Sigmoid colon (tissue), 7 donors: ENCODE measurements around the gene TTC3. TPM values are rescaled to one million over a fixed set of nuclear protein-coding genes. Genes with fewer than 3 reads are reported as not detected.

Experiments used
- DNase-seq: peaks from one replicate; pipeline ENCODE4 v3.0.0-alpha.2; 2019
- H3K27ac ChIP-seq, 4 donors: fragments of 200-600 bp; sonication (generic); one replicate each; pipeline ENCODE4 v1.5.1; 2016 to 2019; ENCODE audit warnings: mild to moderate bottlenecking in 1 of 4
- H3K27me3 ChIP-seq, 3 donors: fragments of 200-600 bp; sonication (generic); one replicate each; pipeline ENCODE4 v1.5.1; 2019; ENCODE audit warnings: mild to moderate bottlenecking in 1 of 3
- H3K36me3 ChIP-seq, 4 donors: fragments of 200-600 bp; sonication (generic); one replicate each; pipeline ENCODE4 v1.5.1; 2016 to 2019
- H3K4me1 ChIP-seq, 4 donors: fragments of 200-600 bp; sonication (generic); one replicate each; pipeline ENCODE4 v1.5.1; 2017 to 2019
- H3K4me3 ChIP-seq, 4 donors: fragments of 200-600 bp; sonication (generic); one replicate each; pipeline ENCODE4 v1.5.1; 2017 to 2019; ENCODE audit warnings: mild to moderate bottlenecking in 2 of 4, moderate library complexity in 1 of 4
- H3K9me3 ChIP-seq, 4 donors: fragments of 200-600 bp in 3 of 4; sonication (generic) in 3 of 4; one replicate each; pipeline versions ENCODE4 v1.5.1 to v1.6.1; 2013 to 2019
- CTCF ChIP-seq, 4 experiments: fragments of 450-650 bp in 3 of 4; fragments of 200-600 bp in 1 of 4; IDR thresholded peaks; one replicate each; pipeline ENCODE4 v1.5.1; 2016 to 2019; ENCODE audit warnings: antibody characterized with exemption in 4 of 4, mild to moderate bottlenecking in 3 of 4, moderate library complexity in 2 of 4
- EP300 ChIP-seq, 4 donors: sonication (generic); formaldehyde crosslinking; IDR thresholded peaks; one replicate each; pipeline ENCODE4 v1.6.1; 2017; ENCODE audit warnings: antibody characterized with exemption in 4 of 4
- POLR2A ChIP-seq, 2 donors: fragments of 450-650 bp; IDR thresholded peaks; one replicate each; pipeline ENCODE4 v1.6.1; 2016; ENCODE audit warnings: antibody characterized with exemption in 2 of 2, mild to moderate bottlenecking in 2 of 2, moderate library complexity in 2 of 2
- POLR2AphosphoS5 ChIP-seq, 4 donors: sonication (generic); formaldehyde crosslinking; IDR thresholded peaks; one replicate each; pipeline ENCODE4 v1.6.1; 2017; ENCODE audit warnings: antibody characterized with exemption in 4 of 4
- WGBS, 2 donors: extraction: QIAGEN DNeasy Blood & Tissue Kit; methylation state at CpG; one replicate each; pipeline ENCODE4 v1.1.7; 2013; 5-methylcytosine and 5-hydroxymethylcytosine counted together
- intact Hi-C: fragments of 100-400 bp; cut with DNase I; formaldehyde crosslinking; loops from one replicate; pipeline ENCODE4 v1.15.1; 2023
- polyA plus RNA-seq, 3 donors: library from polyadenylated mRNA; stranded (reverse); fragments of 200-250 nt; gene quantifications; one replicate each; pipeline ENCODE4 v1.2.3, GENCODE V29; 2013
- total RNA-seq, 4 donors: library from RNA; depleted of rRNA; stranded (reverse); fragments of >200 nt; gene quantifications; one replicate each; pipeline ENCODE4 v1.1.0, GENCODE V29; 2016
- donor health status: healthy with polysubstance abuse.
- donor health status: Bipolar disorder and iron deficiency.
- donor health status: healthy.

The TTC3 gene
- total and polyA plus RNA-seq, 7 donors, result 22.2 to 151 (median 108) TPM

GRCh38 chr21:37153935-37154350, 80.9 kb downstream of the TTC3 start:
- DNase-seq, result peak; percentile 85
- peaks cover 0 to 56% (median 2%) of the 10 kb centered on the region in 4 donors for H3K36me3 ChIP-seq

GRCh38 chr21:37155186-37155585, 82.1 kb downstream of the TTC3 start:
- WGBS, 2 donors, result 50 to 58% methylated on average over 3 of the region's 3 CpGs
- no peak for TF ChIP-seq EP300 (IDR thresholded peaks at IDR 0.05)
- peaks cover 0 to 48% (median 2%) of the 10 kb centered on the region in 4 donors for H3K36me3 ChIP-seq
- no peak overlapping the region for H3K4me3 ChIP-seq
- DNase-seq, result no peak
- intact Hi-C loops, result loop anchor here (10.0 kb wide), 1 partner anchor 210 kb away; the partner anchor contains the start of gene DYRK1A
- H3K9me3 ChIP-seq, result no peaks in the 10 kb centered on the region
- H3K27ac ChIP-seq, result no peak overlapping the region
- peaks cover 0 to 23% (median 20%) of the 10 kb centered on the region in 4 donors for H3K4me1 ChIP-seq
- H3K27me3 ChIP-seq, result no peaks in the 10 kb centered on the region

More at GRCh38 chr21:37153935-37154350, 80.9 kb downstream of the TTC3 start:
- H3K27ac ChIP-seq, result peak overlapping the region in 3 of 4 donors; percentile 63 to 81 (median 71)
- TF ChIP-seq POLR2AphosphoS5 (IDR thresholded peaks at IDR 0.05), result peak in 3 of 4 donors; percentile 20 to 57 (median 40)
- no peak for TF ChIP-seq CTCF (IDR thresholded peaks at IDR 0.05)
- peaks cover 0 to 23% (median 20%) of the 10 kb centered on the region in 4 donors for H3K4me1 ChIP-seq
- WGBS, 2 donors, result 22 to 71% methylated on average over 9 of the region's 9 CpGs
- intact Hi-C loops, result loop anchor here (10.0 kb wide), 1 partner anchor 211 kb away; the partner anchor contains the start of gene DYRK1A
- no peaks in the 10 kb centered on the region for H3K27me3 ChIP-seq
- H3K9me3 ChIP-seq, result no peaks in the 10 kb centered on the region
- H3K4me3 ChIP-seq, result no peak overlapping the region

GRCh38 chr21:37157938-37158337, 84.9 kb downstream of the TTC3 start:
- Histone ChIP-seq H3K4me1 (peaks cover 0 to 19% (median 17%) of the 10 kb centered on the region in 4 donors), H3K27ac (no peak overlapping the region), H3K9me3 (no peaks in the 10 kb centered on the region), H3K4me3 (no peak overlapping the region), H3K27me3 (no peaks in the 10 kb centered on the region), H3K36me3 (peaks cover 0 to 44% (median 5%) of the 10 kb centered on the region in 4 donors)
- 34 to 71% methylated on average over 3 of the region's 3 CpGs for WGBS, 2 donors
- no peak for TF ChIP-seq POLR2AphosphoS5 (IDR thresholded peaks at IDR 0.05)
- TF ChIP-seq EP300 (IDR thresholded peaks at IDR 0.05), result no peak
- no peak for TF ChIP-seq CTCF (IDR thresholded peaks at IDR 0.05)
- no peak for TF ChIP-seq POLR2A (IDR thresholded peaks at IDR 0.05)
- no peak for DNase-seq
- intact Hi-C loops, result loop anchor here (10.0 kb wide), 1 partner anchor 207 kb away; the partner anchor contains the start of gene DYRK1A

- TF ChIP-seq POLR2A (IDR thresholded peaks at IDR 0.05) (no peak), EP300 (IDR thresholded peaks at IDR 0.05) (no peak), CTCF (IDR thresholded peaks at IDR 0.05) (no peak), POLR2AphosphoS5 (IDR thresholded peaks at IDR 0.05) (no peak)
- Histone ChIP-seq H3K4me1 (peaks cover 0 to 6% (median 5%) of the 10 kb centered on the region in 4 donors), H3K36me3 (peaks cover 0 to 55% (median 6%) of the 10 kb centered on the region in 4 donors), H3K4me3 (no peak overlapping the region), H3K27ac (peak overlapping the region in 1 of 4 donors; percentile 7), H3K27me3 (no peaks in the 10 kb centered on the region), H3K9me3 (no peaks in the 10 kb centered on the region)
- no peak for DNase-seq
- 46 to 66% methylated on average over 8 of the region's 8 CpGs for WGBS, 2 donors
- intact Hi-C loops, result loop anchor here (10.0 kb wide), 1 partner anchor 206 kb away; the partner anchor contains the start of gene DYRK1A
These were observed 86.2 kb downstream of the TTC3 start for GRCh38 chr21:37159053-37159776.

DNA sequence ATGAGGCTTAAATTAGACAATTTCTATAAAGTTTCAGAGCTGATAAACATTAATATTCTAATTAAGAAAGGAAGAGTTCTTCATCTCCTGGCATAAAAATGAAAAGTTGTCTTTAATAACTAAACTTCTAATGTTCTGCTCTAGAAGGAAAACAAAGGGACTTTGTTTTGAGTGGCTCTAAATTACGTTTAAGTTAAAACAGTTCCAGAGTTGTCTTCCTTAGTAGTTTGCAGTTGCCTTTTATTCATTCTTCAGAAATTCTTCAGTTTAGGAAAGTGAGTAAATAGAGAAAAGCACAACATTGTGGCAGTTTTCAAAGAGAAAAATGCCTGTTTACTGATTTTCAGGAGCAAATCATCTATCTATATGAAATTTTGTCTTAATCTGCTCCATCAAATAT, 86.9 kb downstream of the TTC3 start:
- no peak for TF ChIP-seq EP300 (IDR thresholded peaks at IDR 0.05)
- TF ChIP-seq POLR2AphosphoS5 (IDR thresholded peaks at IDR 0.05), result no peak
- no peak for TF ChIP-seq POLR2A (IDR thresholded peaks at IDR 0.05)
- TF ChIP-seq CTCF (IDR thresholded peaks at IDR 0.05), result no peak
- intact Hi-C loops, result loop anchor here (10.0 kb wide), 1 partner anchor 205 kb away; the partner anchor contains the start of gene DYRK1A
- H3K4me1 ChIP-seq, result no peaks in the 10 kb centered on the region
- H3K4me3 ChIP-seq, result no peak overlapping the region
- peak overlapping the region in 1 of 4 donors; percentile 7 for H3K27ac ChIP-seq
- 21 to 80% methylated on average over 1 of the region's 1 CpG for WGBS, 2 donors
- peaks cover 0 to 62% (median 6%) of the 10 kb centered on the region in 4 donors for H3K36me3 ChIP-seq
- no peak for DNase-seq
- H3K27me3 ChIP-seq, result no peaks in the 10 kb centered on the region
- no peaks in the 10 kb centered on the region for H3K9me3 ChIP-seq
